Naive thymus-derived CD8-positive, alpha-beta T cell (primary cell): ENCODE measurements around the gene COX6B2. TPM values are rescaled to one million over a fixed set of nuclear protein-coding genes. Genes with fewer than 3 reads are reported as not detected.
"Not testable (repeated sequence)": the region's sequence is repeated elsewhere in the genome, so short reads cannot be mapped to it uniquely, and the experiment has no call there.

Source experiments
- ATAC-seq, 2 donors: fragments of 150-1000 bp; cut with Tn5 transposase in 1 of 2; sonication (Bioruptor Pico), chemical (Tn5 transposase) in 1 of 2; 1 replicate in 1 of 2; 2 replicates in 1 of 2; pipeline ENCODE4 v1.10.0; 2021; ENCODE audit warnings: mild to moderate bottlenecking in 2 of 2, moderate library complexity in 2 of 2
- POLR2A ChIA-PET: fragments of 350-600 bp; sonication (Branson Sonifier 250); formaldehyde crosslinking; loops from one replicate; lab custom pipeline; 2021; ENCODE audit warnings: antibody characterized with exemption; lab: Charles Lee
- DNase-seq, 10 donors: peaks; one replicate each; pipeline versions ENCODE4 v3.0.0 to v3.0.0-alpha.2; 2020 to 2022
- H3K27ac Mint-ChIP-seq, 10 donors: one replicate each; pipeline ENCODE4 v1.8.0; 2020 to 2022; ENCODE audit warnings: mild to moderate bottlenecking in 10 of 10, mixed read lengths in 10 of 10, moderate library complexity in 4 of 10, inconsistent platforms in 1 of 10
- H3K27me3 Mint-ChIP-seq, 5 donors: one replicate each; pipeline ENCODE4 v1.8.0; 2021 to 2022; ENCODE audit warnings: mixed read lengths in 5 of 5
- H3K36me3 Mint-ChIP-seq, 3 donors: one replicate each; pipeline ENCODE4 v1.8.0; 2020 to 2022; ENCODE audit warnings: mixed read lengths in 3 of 3, mild to moderate bottlenecking in 2 of 3, inconsistent platforms in 1 of 3
- H3K4me1 Mint-ChIP-seq, 4 donors: one replicate each; pipeline ENCODE4 v1.8.0; 2021 to 2022; ENCODE audit warnings: mixed read lengths in 4 of 4
- H3K4me3 Mint-ChIP-seq, 10 donors: one replicate each; pipeline ENCODE4 v1.8.0; 2020 to 2022; ENCODE audit warnings: mild to moderate bottlenecking in 10 of 10, mixed read lengths in 10 of 10, moderate library complexity in 6 of 10, inconsistent platforms in 1 of 10
- H3K9me3 Mint-ChIP-seq, 9 donors: one replicate each; pipeline ENCODE4 v1.8.0; 2020 to 2022; ENCODE audit warnings: mixed read lengths in 9 of 9, mild to moderate bottlenecking in 3 of 9, inconsistent platforms in 1 of 9, moderate library complexity in 1 of 9
- polyA plus RNA-seq, 3 donors: library from polyadenylated mRNA; unstranded; fragments of 300-500 nt; fragmentation: Illumina TruSeq; gene quantifications; one replicate each; pipeline ENCODE4 v1.2.3, GENCODE V29; 2021
- total RNA-seq, 8 experiments: library from RNA in 2 of 8; stranded (reverse) in 2 of 8; gene quantifications; one replicate each; pipeline ENCODE4 v1.2.3 and lab custom pipeline; 2021 to 2026

The COX6B2 gene
- total and polyA plus RNA-seq, 5 experiments from 2014 or later = not detected

- Mint-ChIP-seq H3K4me3 (no peak overlapping the region), H3K27ac (no peak overlapping the region), H3K4me1 (peaks cover 5 to 8% (median 6%) of the 10 kb centered on the region in 4 donors), H3K27me3 (peaks cover 0 to 22% (median 4%) of the 10 kb centered on the region in 5 donors), H3K9me3 (no peaks in the 10 kb centered on the region), H3K36me3 (no peaks in the 10 kb centered on the region)
- DNase-seq (no peak), ATAC-seq (no peak)
- POLR2A ChIA-PET = interaction anchor here (0.7 kb wide), 1 partner anchor 51 kb away, joined by 3 read pairs; no protein-coding TSS in a partner anchor
These were observed 20.6 kb downstream of the COX6B2 start for GRCh38 chr19:55333870-55334269.

- not testable (repeated sequence) for H3K36me3 Mint-ChIP-seq, ATAC-seq, H3K4me1 Mint-ChIP-seq, H3K4me3 Mint-ChIP-seq, H3K27ac Mint-ChIP-seq, DNase-seq, H3K9me3 Mint-ChIP-seq
- H3K27me3 Mint-ChIP-seq = peaks cover 0 to 13% (median 4%) of the 10 kb centered on the region in 5 donors
- POLR2A ChIA-PET = interaction anchor here (0.7 kb wide), 1 partner anchor 55 kb away, joined by 4 read pairs; no protein-coding TSS in a partner anchor
These were observed 24.7 kb downstream of the COX6B2 start for GRCh38 chr19:55329791-55330190.

- H3K4me3 Mint-ChIP-seq, POLR2A ChIA-PET, H3K36me3 Mint-ChIP-seq, H3K4me1 Mint-ChIP-seq, H3K27ac Mint-ChIP-seq, ATAC-seq, DNase-seq, H3K9me3 Mint-ChIP-seq: not testable (repeated sequence)
- peaks cover 0 to 13% (median 2%) of the 10 kb centered on the region in 5 donors for H3K27me3 Mint-ChIP-seq
These were observed 25.7 kb downstream of the COX6B2 start for GRCh38 chr19:55328774-55329318.

- ATAC-seq = no peak
- Mint-ChIP-seq H3K27ac (peak within 1 kb of the TSS in 1 of 10 donors; percentile 24), H3K36me3 (no peaks in the 10 kb centered on the region), H3K4me1 (peaks cover 0 to 9% (median 1%) of the 10 kb centered on the region in 4 donors), H3K9me3 (no peaks in the 10 kb centered on the region), H3K27me3 (peaks cover 0 to 25% (median 8%) of the 10 kb centered on the region in 5 donors), H3K4me3 (peak within 1 kb of the TSS in 2 of 10 donors; percentile 6 to 57)
- DNase-seq = no peak
- POLR2A ChIA-PET = no interaction called here
These were observed 29.3 kb downstream of the COX6B2 start, which contains the start of gene TMEM150B for GRCh38 chr19:55325172-55325571. Gene TMEM150B (minus strand): TSS chr19:55325341. CDS start chr19:55321036, 4,305 bp downstream.

GRCh38 chr19:55324662-55325061 lies 29.9 kb downstream of the COX6B2 start:
- H3K27ac Mint-ChIP-seq = peak overlapping the region in 1 of 10 donors; percentile 24
- H3K9me3 Mint-ChIP-seq = no peaks in the 10 kb centered on the region
- H3K4me1 Mint-ChIP-seq = peaks cover 0 to 9% (median 1%) of the 10 kb centered on the region in 4 donors
- no peak for DNase-seq
- POLR2A ChIA-PET = no interaction called here
- peaks cover 0 to 25% (median 8%) of the 10 kb centered on the region in 5 donors for H3K27me3 Mint-ChIP-seq
- no peak for ATAC-seq
- H3K4me3 Mint-ChIP-seq = peak overlapping the region in 1 of 10 donors; percentile 57
- H3K36me3 Mint-ChIP-seq = no peaks in the 10 kb centered on the region

GRCh38 chr19:55322204-55322885 lies 32.2 kb downstream of the COX6B2 start:
- Mint-ChIP-seq H3K4me3 (no peak overlapping the region), H3K4me1 (peaks cover 0 to 9% (median 1%) of the 10 kb centered on the region in 4 donors), H3K27me3 (peaks cover 0 to 22% (median 7%) of the 10 kb centered on the region in 5 donors), H3K27ac (peak overlapping the region in 2 of 10 donors; percentile 21 to 65), H3K36me3 (no peaks in the 10 kb centered on the region), H3K9me3 (no peaks in the 10 kb centered on the region)
- POLR2A ChIA-PET = interaction anchor here (0.5 to 0.6 kb wide), 2 partner anchors 87 to 379 kb away, joined by 3 read pairs; no protein-coding TSS in a partner anchor
- DNase-seq = no peak
- no peak for ATAC-seq

- POLR2A ChIA-PET = interaction anchor here (0.5 to 1.2 kb wide), 2 partner anchors 17 to 380 kb away, joined by 3 to 4 read pairs; no protein-coding TSS in a partner anchor
These were observed 32.9 kb downstream of the COX6B2 start for GRCh38 chr19:55321466-55322137.

GRCh38 chr19:55320844-55321419 lies 33.6 kb downstream of the COX6B2 start:
- Mint-ChIP-seq H3K9me3 (no peaks in the 10 kb centered on the region), H3K36me3 (no peaks in the 10 kb centered on the region), H3K4me3 (peak overlapping the region in 1 of 10 donors; percentile 34), H3K4me1 (peaks cover 0 to 9% (median 1%) of the 10 kb centered on the region in 4 donors), H3K27me3 (peaks cover 0 to 19% (median 7%) of the 10 kb centered on the region in 5 donors), H3K27ac (no peak overlapping the region)
- POLR2A ChIA-PET = interaction anchor here (1.2 kb wide), 1 partner anchor 18 kb away, joined by 4 read pairs; no protein-coding TSS in a partner anchor
- DNase-seq (no peak), ATAC-seq (no peak)

More at GRCh38 chr19:55321466-55322137, 32.9 kb downstream of the COX6B2 start:
- peaks cover 0 to 22% (median 7%) of the 10 kb centered on the region in 5 donors for H3K27me3 Mint-ChIP-seq
- DNase-seq = no peak
- H3K27ac Mint-ChIP-seq = peak overlapping the region in 1 of 10 donors; percentile 21
- H3K4me1 Mint-ChIP-seq = peaks cover 0 to 9% (median 1%) of the 10 kb centered on the region in 4 donors
- H3K36me3 Mint-ChIP-seq = no peaks in the 10 kb centered on the region
- H3K9me3 Mint-ChIP-seq = no peaks in the 10 kb centered on the region
- no peak overlapping the region for H3K4me3 Mint-ChIP-seq
- no peak for ATAC-seq

- POLR2A ChIA-PET = interaction anchor here (0.6 kb wide), 1 partner anchor 1145 kb away, joined by 4 read pairs; no protein-coding TSS in a partner anchor
These were observed 34.7 kb downstream of the COX6B2 start for GRCh38 chr19:55319785-55320184.

GRCh38 chr19:55316646-55317045 lies 37.9 kb downstream of the COX6B2 start:
- H3K36me3 Mint-ChIP-seq = no peaks in the 10 kb centered on the region
- peaks cover 0 to under 1% (median 0%) of the 10 kb centered on the region in 4 donors for H3K4me1 Mint-ChIP-seq
- ATAC-seq (no peak), DNase-seq (no peak)
- peaks cover 0 to 3% (median 0%) of the 10 kb centered on the region in 5 donors for H3K27me3 Mint-ChIP-seq
- H3K9me3 Mint-ChIP-seq = peaks cover 0 to 3% (median 0%) of the 10 kb centered on the region in 9 donors
- no peak overlapping the region for H3K4me3 Mint-ChIP-seq
- no peak overlapping the region for H3K27ac Mint-ChIP-seq
- POLR2A ChIA-PET = no interaction called here

More at GRCh38 chr19:55319785-55320184, 34.7 kb downstream of the COX6B2 start:
- Mint-ChIP-seq H3K4me3 (no peak overlapping the region), H3K9me3 (no peaks in the 10 kb centered on the region), H3K27ac (no peak overlapping the region), H3K4me1 (peaks cover 0 to 8% (median 1%) of the 10 kb centered on the region in 4 donors), H3K36me3 (no peaks in the 10 kb centered on the region), H3K27me3 (peaks cover 0 to 17% (median 6%) of the 10 kb centered on the region in 5 donors)
- ATAC-seq = no peak
- no peak for DNase-seq

GRCh38 chr19:55315956-55316525 lies 38.5 kb downstream of the COX6B2 start:
- Mint-ChIP-seq H3K27ac (no peak overlapping the region), H3K36me3 (no peaks in the 10 kb centered on the region), H3K9me3 (peaks cover 0 to 3% (median 0%) of the 10 kb centered on the region in 9 donors), H3K4me3 (no peak overlapping the region), H3K27me3 (no peaks in the 10 kb centered on the region), H3K4me1 (no peaks in the 10 kb centered on the region)
- no peak for ATAC-seq
- DNase-seq = no peak
- POLR2A ChIA-PET = no interaction called here
